ENCODE data around the gene FOXD1.

The FOXD1 gene

GRCh38 chr5:73442231-73442811 is 6.3 kb downstream of the FOXD1 start:
- in situ Hi-C loops (cut with HindIII; ENCODE audit: low sequenced_read_pairs): no loop called here

GRCh38 chr5:73441378-73441777 is 7.2 kb downstream of the FOXD1 start:
- in situ Hi-C loops (cut with HindIII; ENCODE audit: low sequenced_read_pairs): no loop called here

GRCh38 chr5:73440262-73440661 is 8.3 kb downstream of the FOXD1 start:
- in situ Hi-C loops (cut with HindIII; ENCODE audit: low sequenced_read_pairs): no loop called here

GRCh38 chr5:73438645-73439470 is 9.7 kb downstream of the FOXD1 start:
- in situ Hi-C loops (cut with HindIII; ENCODE audit: low sequenced_read_pairs): no loop called here

GRCh38 chr5:73437777-73438644 is 10.6 kb downstream of the FOXD1 start:
- in situ Hi-C loops (cut with HindIII; ENCODE audit: low sequenced_read_pairs): no loop called here

- in situ Hi-C loops (cut with HindIII; ENCODE audit: low sequenced_read_pairs): no loop called here
These were observed 11.3 kb downstream of the FOXD1 start for GRCh38 chr5:73437101-73437776.

- in situ Hi-C loops (cut with HindIII; ENCODE audit: low sequenced_read_pairs): no loop called here
These were observed 12.0 kb downstream of the FOXD1 start for GRCh38 chr5:73436535-73437100.

GRCh38 chr5:73435759-73436534 is 12.6 kb downstream of the FOXD1 start:
- in situ Hi-C loops (cut with HindIII; ENCODE audit: low sequenced_read_pairs): no loop called here

- in situ Hi-C loops (cut with HindIII; ENCODE audit: low sequenced_read_pairs): no loop called here
These were observed 13.7 kb downstream of the FOXD1 start for GRCh38 chr5:73434907-73435306.

- in situ Hi-C loops (cut with HindIII; ENCODE audit: low sequenced_read_pairs): no loop called here
These were observed 14.1 kb downstream of the FOXD1 start for GRCh38 chr5:73434461-73434860.

- in situ Hi-C loops (cut with HindIII; ENCODE audit: low sequenced_read_pairs): no loop called here
These were observed 14.6 kb downstream of the FOXD1 start for GRCh38 chr5:73433982-73434342.

- in situ Hi-C loops (cut with HindIII; ENCODE audit: low sequenced_read_pairs): no loop called here
These were observed 15.2 kb downstream of the FOXD1 start for GRCh38 chr5:73433272-73433981.

GRCh38 chr5:73431204-73431851 is 17.2 kb downstream of the FOXD1 start:
- in situ Hi-C loops (cut with HindIII; ENCODE audit: low sequenced_read_pairs): no loop called here

GRCh38 chr5:73426034-73426433 is 22.5 kb downstream of the FOXD1 start:
- in situ Hi-C loops (cut with HindIII; ENCODE audit: low sequenced_read_pairs): no loop called here

GRCh38 chr5:73424556-73424977 is 24.0 kb downstream of the FOXD1 start:
- in situ Hi-C loops (cut with HindIII; ENCODE audit: low sequenced_read_pairs): no loop called here

- in situ Hi-C loops (cut with HindIII; ENCODE audit: low sequenced_read_pairs): no loop called here
These were observed 26.4 kb downstream of the FOXD1 start for GRCh38 chr5:73422164-73422563.

- in situ Hi-C loops (cut with HindIII; ENCODE audit: low sequenced_read_pairs): no loop called here
These were observed 27.9 kb downstream of the FOXD1 start for GRCh38 chr5:73420666-73421065.

GRCh38 chr5:73419465-73420390 is 28.8 kb downstream of the FOXD1 start:
- in situ Hi-C loops (cut with HindIII; ENCODE audit: low sequenced_read_pairs): no loop called here
